HL-60 (cell line): ENCODE data around the gene KLHL26.

Experiments
- GABPA ChIP-seq: IDR thresholded peaks from 2 replicates; pipeline ENCODE4 v1.6.1; 2012; ENCODE audit warnings: low read depth
- POLR2AphosphoS5 ChIP-seq: IDR thresholded peaks from 2 replicates; pipeline ENCODE4 v1.6.1; 2012; ENCODE audit warnings: low read depth
- SPI1 ChIP-seq: IDR thresholded peaks from 2 replicates; pipeline ENCODE4 v1.6.1; 2012; ENCODE audit warnings: low read depth, mild to moderate bottlenecking, borderline replicate concordance
- TF ChIP-seq, protein P1 (sequence below): IDR thresholded peaks from 2 replicates; pipeline ENCODE4 v1.6.1; 2012; ENCODE audit warnings: low read depth; ENCODE audit not compliant: insufficient replicate concordance
- TF ChIP-seq, protein P2 (sequence below): IDR thresholded peaks from one replicate; pipeline ENCODE4 v1.5.1; 2011; ENCODE audit warnings: low read length, control low read depth, inconsistent platforms; ENCODE audit not compliant: insufficient read depth

DNA sequence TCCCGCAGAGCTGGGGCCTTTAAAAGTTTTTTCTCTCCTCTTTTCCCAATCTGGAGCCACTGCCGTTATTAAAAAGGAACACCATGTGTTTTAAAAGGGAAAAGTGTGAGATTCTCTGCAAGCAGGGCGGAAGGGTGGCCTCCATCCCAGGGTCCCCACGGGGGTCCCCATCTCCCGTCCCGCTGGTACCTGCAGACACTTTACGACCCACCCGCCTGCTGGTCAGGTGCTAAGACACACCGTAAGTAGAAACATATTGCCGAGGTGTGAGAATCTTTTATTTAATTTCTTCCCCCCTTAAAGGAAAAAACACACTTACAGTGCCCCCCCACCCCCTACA is 32.0 kb upstream of the KLHL26 start:
- TF ChIP-seq, protein P1, sequence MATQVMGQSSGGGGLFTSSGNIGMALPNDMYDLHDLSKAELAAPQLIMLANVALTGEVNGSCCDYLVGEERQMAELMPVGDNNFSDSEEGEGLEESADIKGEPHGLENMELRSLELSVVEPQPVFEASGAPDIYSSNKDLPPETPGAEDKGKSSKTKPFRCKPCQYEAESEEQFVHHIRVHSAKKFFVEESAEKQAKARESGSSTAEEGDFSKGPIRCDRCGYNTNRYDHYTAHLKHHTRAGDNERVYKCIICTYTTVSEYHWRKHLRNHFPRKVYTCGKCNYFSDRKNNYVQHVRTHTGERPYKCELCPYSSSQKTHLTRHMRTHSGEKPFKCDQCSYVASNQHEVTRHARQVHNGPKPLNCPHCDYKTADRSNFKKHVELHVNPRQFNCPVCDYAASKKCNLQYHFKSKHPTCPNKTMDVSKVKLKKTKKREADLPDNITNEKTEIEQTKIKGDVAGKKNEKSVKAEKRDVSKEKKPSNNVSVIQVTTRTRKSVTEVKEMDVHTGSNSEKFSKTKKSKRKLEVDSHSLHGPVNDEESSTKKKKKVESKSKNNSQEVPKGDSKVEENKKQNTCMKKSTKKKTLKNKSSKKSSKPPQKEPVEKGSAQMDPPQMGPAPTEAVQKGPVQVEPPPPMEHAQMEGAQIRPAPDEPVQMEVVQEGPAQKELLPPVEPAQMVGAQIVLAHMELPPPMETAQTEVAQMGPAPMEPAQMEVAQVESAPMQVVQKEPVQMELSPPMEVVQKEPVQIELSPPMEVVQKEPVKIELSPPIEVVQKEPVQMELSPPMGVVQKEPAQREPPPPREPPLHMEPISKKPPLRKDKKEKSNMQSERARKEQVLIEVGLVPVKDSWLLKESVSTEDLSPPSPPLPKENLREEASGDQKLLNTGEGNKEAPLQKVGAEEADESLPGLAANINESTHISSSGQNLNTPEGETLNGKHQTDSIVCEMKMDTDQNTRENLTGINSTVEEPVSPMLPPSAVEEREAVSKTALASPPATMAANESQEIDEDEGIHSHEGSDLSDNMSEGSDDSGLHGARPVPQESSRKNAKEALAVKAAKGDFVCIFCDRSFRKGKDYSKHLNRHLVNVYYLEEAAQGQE = no peak
- TF ChIP-seq, protein P2, sequence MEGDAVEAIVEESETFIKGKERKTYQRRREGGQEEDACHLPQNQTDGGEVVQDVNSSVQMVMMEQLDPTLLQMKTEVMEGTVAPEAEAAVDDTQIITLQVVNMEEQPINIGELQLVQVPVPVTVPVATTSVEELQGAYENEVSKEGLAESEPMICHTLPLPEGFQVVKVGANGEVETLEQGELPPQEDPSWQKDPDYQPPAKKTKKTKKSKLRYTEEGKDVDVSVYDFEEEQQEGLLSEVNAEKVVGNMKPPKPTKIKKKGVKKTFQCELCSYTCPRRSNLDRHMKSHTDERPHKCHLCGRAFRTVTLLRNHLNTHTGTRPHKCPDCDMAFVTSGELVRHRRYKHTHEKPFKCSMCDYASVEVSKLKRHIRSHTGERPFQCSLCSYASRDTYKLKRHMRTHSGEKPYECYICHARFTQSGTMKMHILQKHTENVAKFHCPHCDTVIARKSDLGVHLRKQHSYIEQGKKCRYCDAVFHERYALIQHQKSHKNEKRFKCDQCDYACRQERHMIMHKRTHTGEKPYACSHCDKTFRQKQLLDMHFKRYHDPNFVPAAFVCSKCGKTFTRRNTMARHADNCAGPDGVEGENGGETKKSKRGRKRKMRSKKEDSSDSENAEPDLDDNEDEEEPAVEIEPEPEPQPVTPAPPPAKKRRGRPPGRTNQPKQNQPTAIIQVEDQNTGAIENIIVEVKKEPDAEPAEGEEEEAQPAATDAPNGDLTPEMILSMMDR = no peak
- TF ChIP-seq POLR2AphosphoS5 (no peak), GABPA (no peak), SPI1 (no peak)
